Heart left ventricle (tissue), 16 donors: Measurements from ENCODE around the gene ATRAID. TPM values are rescaled to one million over a fixed set of nuclear protein-coding genes. Genes with fewer than 3 reads are reported as not detected.
"Not testable (repeated sequence)": the region's sequence is repeated elsewhere in the genome, so short reads cannot be mapped to it uniquely, and the experiment has no call there.

Experiments
- ATAC-seq, 4 donors: fragments of 200-7000 bp; cut with Tn5 transposase; one replicate each; pipeline ENCODE4 v1.9.1; 2020 to 2022; ENCODE audit warnings: moderate library complexity in 4 of 4, mild to moderate bottlenecking in 3 of 4, moderate number of reproducible peaks in 1 of 4
- DNase-seq, 5 donors: peaks; one replicate each; pipeline ENCODE4 v3.0.0-alpha.2; 2020
- H3K27ac ChIP-seq, 12 donors: fragments of 200-600 bp; sonication (generic) in 4 of 12; one replicate each; pipeline versions ENCODE4 v1.5.0 to v1.8.0; 2016 to 2022; ENCODE audit warnings: mild to moderate bottlenecking in 2 of 12
- H3K27me3 ChIP-seq, 9 donors: fragments of 200-600 bp; sonication (generic) in 2 of 9; one replicate each; pipeline versions ENCODE4 v1.5.1 to v1.8.0; 2016 to 2022; ENCODE audit warnings: mild to moderate bottlenecking in 3 of 9
- H3K36me3 ChIP-seq, 9 donors: fragments of 200-600 bp; sonication (generic) in 2 of 9; one replicate each; pipeline versions ENCODE4 v1.5.0 to v1.8.0; 2018 to 2022; ENCODE audit warnings: mild to moderate bottlenecking in 2 of 9
- H3K4me1 ChIP-seq, 12 donors: fragments of 200-600 bp; sonication (generic) in 4 of 12; one replicate each; pipeline versions ENCODE4 v1.5.0 to v1.8.0; 2016 to 2022; ENCODE audit warnings: mild to moderate bottlenecking in 3 of 12
- H3K4me3 ChIP-seq, 12 donors: fragments of 200-600 bp; sonication (generic) in 4 of 12; one replicate each; pipeline versions ENCODE4 v1.5.0 to v1.8.0; 2017 to 2022; ENCODE audit warnings: mild to moderate bottlenecking in 9 of 12, moderate library complexity in 4 of 12
- H3K9me3 ChIP-seq, 12 donors: fragments of 200-600 bp; sonication (generic) in 4 of 12; one replicate each; pipeline versions ENCODE4 v1.5.0 to v1.8.0; 2016 to 2022; ENCODE audit warnings: mild to moderate bottlenecking in 1 of 12
- CTCF ChIP-seq, 12 donors: fragments of 200-600 bp; sonication (generic) in 4 of 12; IDR thresholded peaks; one replicate each; pipeline versions ENCODE4 v1.5.0 to v1.8.0; 2018 to 2022; ENCODE audit warnings: antibody characterized with exemption in 12 of 12, mild to moderate bottlenecking in 5 of 12
- POLR2A ChIP-seq, 2 donors: fragments of 450-650 bp; IDR thresholded peaks; one replicate each; pipeline ENCODE4 v1.6.1; 2017; ENCODE audit warnings: antibody characterized with exemption in 2 of 2, mild to moderate bottlenecking in 2 of 2, moderate library complexity in 2 of 2
- WGBS, 4 donors: extraction: QIAGEN DNeasy Blood & Tissue Kit in 2 of 4; methylation state at CpG; one replicate each; pipeline versions ENCODE4 v1.1.5 to v1.1.7; 2013 to 2018; 5-methylcytosine and 5-hydroxymethylcytosine counted together
- intact Hi-C, 10 donors: fragments of 100-400 bp; cut with DNase I; formaldehyde crosslinking; loops; one replicate each; pipeline versions ENCODE4 v1.11.1 to v1.14.2; 2022
- polyA plus RNA-seq, 2 donors: library from polyadenylated mRNA; stranded (reverse); fragments of 200-250 nt; gene quantifications; one replicate each; pipeline ENCODE4 v1.2.3, GENCODE V29; 2013
- total RNA-seq, 9 donors: library from RNA; depleted of rRNA in 2 of 9; stranded (reverse); fragments of >200 nt in 2 of 9; fragmentation: NEBNext Ultra II Directional in 3 of 9; extraction: Animal tissue kit (Norgen Biotek cat#: 25700) in 3 of 9; gene quantifications; one replicate each; pipeline versions ENCODE4 v1.1.0 to v1.2.4, GENCODE V29; 2016 to 2023
- donor health status: ischemic (EF 13 %, LVEDD 7.1; RV severe dilation, severe dysfunction).
- donor health status: healthy with polysubstance abuse.
- donor health status: DM: no; HTN: yes; CAD: no.
- donor health status: DM: no; HTN: no; CAD: no.
- donor health status: ischemic (EF 25% LVEDD 6.9; RV normal size, moderate dysfunction).
- donor health status: ischemic (EF 25% LVEDD 5.7; RV mildly dilated, moderate dysfunction).
- donor health status: healthy.
- donor health status: DM: yes; HTN: yes; CAD: no.
- donor health status: ischemic (EF 35%, LVEDD 5.7; RV mildly dilated, moderate dysfunction).
- donor health status: nonischemic (EF 11% LVEDD 7.7; RV severe dilation, severe dysfunction).
- donor health status: DM: yes; HTN: yes; CAD: no.
- donor health status: PGD.
- donor health status: ischemic (EF 29% LVEDD 5.4; RV normal size, mild dysfunction).
- donor health status: nonischemic (EF 23%, LVEDD 6.1; RV moderate dilation, normal function).

Gene ATRAID
- total and polyA plus RNA-seq, 11 donors, result 96.9 to 210 (median 144) TPM

DNA sequence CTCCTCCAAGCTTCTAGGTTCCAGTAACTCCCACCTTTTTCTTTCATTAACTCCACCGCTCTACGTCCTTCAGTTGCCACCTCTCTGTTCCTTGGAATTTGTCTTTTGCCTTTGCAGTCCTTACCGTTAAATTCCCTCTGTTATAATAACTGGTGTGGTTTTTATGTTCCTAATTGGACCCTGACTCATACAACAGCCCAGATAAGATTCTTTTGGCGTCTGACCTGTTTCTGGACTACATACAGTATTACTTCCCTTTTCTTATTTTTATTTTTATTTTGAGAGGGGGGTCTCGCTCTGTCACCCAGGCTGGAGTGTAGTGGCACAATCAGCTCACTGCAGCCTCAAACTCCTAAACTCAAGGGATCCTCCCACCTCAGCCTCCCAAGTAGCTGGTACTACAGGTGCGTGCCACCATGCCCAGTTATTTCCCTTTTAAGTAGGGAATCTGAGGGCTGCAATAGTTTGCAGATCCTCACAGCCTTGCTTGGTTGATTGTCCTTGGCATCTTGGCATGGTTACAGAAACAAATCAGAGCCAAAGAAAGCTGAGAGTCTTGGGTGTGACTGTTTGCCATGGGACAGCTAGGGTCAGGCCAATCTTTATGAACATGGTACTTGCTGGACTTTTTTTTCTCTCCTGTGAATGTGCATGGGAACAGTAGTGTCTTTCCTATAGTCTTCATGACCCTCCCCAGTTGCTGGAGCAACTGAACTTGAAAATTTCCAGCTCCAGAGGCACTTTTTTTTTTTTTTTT is 41.1 kb upstream of the ATRAID start:
- Histone ChIP-seq H3K27me3 (peaks cover 0 to 9% (median 0%) of the 10 kb centered on the region in 9 donors), H3K9me3 (no peaks in the 10 kb centered on the region), H3K36me3 (no peaks in the 10 kb centered on the region), H3K4me1 (peaks cover 0 to 4% (median 0%) of the 10 kb centered on the region in 12 donors), H3K4me3 (no peak overlapping the region), H3K27ac (no peak overlapping the region)
- 78 to 79% (median 79%) methylated on average over 6 of the region's 6 CpGs for WGBS, 4 donors
- no peak for ATAC-seq
- intact Hi-C loops, result no loop called here
- no peak for TF ChIP-seq POLR2A (IDR thresholded peaks at IDR 0.05)
- no peak for TF ChIP-seq CTCF (IDR thresholded peaks at IDR 0.05)
- no peak for DNase-seq

DNA sequence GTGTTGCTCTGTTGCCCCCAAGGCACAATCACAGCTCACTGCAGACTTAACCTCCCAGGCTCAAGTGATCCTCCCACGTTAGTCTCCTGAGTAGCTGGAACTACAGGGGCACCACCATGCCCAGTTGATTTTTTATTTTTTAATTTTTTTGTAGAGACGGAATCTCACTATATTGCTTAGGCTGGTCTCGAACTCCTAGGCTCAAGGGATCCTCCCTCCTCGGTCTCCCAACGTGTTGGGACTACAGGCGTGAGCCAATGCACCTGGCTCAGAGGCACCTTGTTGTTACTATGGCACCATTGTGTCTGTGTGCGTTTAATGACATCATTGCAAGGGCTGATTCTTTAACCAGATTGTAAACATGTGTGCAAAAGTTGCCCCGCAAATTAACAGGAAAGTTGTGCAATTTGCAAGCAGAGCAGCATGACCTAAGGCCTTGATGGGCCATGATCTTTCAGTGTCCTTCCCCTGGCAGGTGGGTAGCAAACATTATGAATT is 40.4 kb upstream of the ATRAID start:
- Histone ChIP-seq H3K9me3 (no peaks in the 10 kb centered on the region), H3K4me1 (peaks cover 0 to 4% (median 0%) of the 10 kb centered on the region in 12 donors), H3K27me3 (peaks cover 0 to 9% (median 0%) of the 10 kb centered on the region in 9 donors), H3K4me3 (no peak overlapping the region), H3K36me3 (no peaks in the 10 kb centered on the region), H3K27ac (no peak overlapping the region)
- DNase-seq, result no peak
- intact Hi-C loops, result no loop called here
- ATAC-seq, result no peak
- TF ChIP-seq POLR2A (IDR thresholded peaks at IDR 0.05), result no peak
- TF ChIP-seq CTCF (IDR thresholded peaks at IDR 0.05), result no peak
- 77 to 84% (median 79%) methylated on average over 8 of the region's 8 CpGs for WGBS, 4 donors

GRCh38 chr2:27174638-27175037 is 37.2 kb upstream of the ATRAID start:
- intact Hi-C loops, result no loop called here
- DNase-seq, result no peak
- no peak for TF ChIP-seq CTCF (IDR thresholded peaks at IDR 0.05)
- TF ChIP-seq POLR2A (IDR thresholded peaks at IDR 0.05), result no peak
- H3K9me3 ChIP-seq, result no peaks in the 10 kb centered on the region
- H3K27ac ChIP-seq, result no peak overlapping the region
- ATAC-seq, result no peak
- 66 to 77% (median 68%) methylated on average over 6 of the region's 6 CpGs for WGBS, 4 donors
- peaks cover 0 to 11% (median 0%) of the 10 kb centered on the region in 9 donors for H3K27me3 ChIP-seq
- H3K4me1 ChIP-seq, result peaks cover 0 to 4% (median 0%) of the 10 kb centered on the region in 12 donors
- H3K36me3 ChIP-seq, result no peaks in the 10 kb centered on the region
- H3K4me3 ChIP-seq, result no peak overlapping the region

- peaks cover 0 to 16% (median 0%) of the 10 kb centered on the region in 9 donors for H3K27me3 ChIP-seq
- TF ChIP-seq CTCF (IDR thresholded peaks at IDR 0.05) (no peak), POLR2A (IDR thresholded peaks at IDR 0.05) (no peak)
- ATAC-seq, result no peak
- intact Hi-C loops, result no loop called here
- H3K4me3 ChIP-seq, result no peak overlapping the region
- 71 to 78% (median 75%) methylated on average over 8 of the region's 8 CpGs for WGBS, 4 donors
- H3K27ac ChIP-seq, result no peak overlapping the region
- no peaks in the 10 kb centered on the region for H3K9me3 ChIP-seq
- H3K36me3 ChIP-seq, result no peaks in the 10 kb centered on the region
- no peak for DNase-seq
- no peaks in the 10 kb centered on the region for H3K4me1 ChIP-seq
Observed at GRCh38 chr2:27175330-27175729, 36.5 kb upstream of the ATRAID start.

DNA sequence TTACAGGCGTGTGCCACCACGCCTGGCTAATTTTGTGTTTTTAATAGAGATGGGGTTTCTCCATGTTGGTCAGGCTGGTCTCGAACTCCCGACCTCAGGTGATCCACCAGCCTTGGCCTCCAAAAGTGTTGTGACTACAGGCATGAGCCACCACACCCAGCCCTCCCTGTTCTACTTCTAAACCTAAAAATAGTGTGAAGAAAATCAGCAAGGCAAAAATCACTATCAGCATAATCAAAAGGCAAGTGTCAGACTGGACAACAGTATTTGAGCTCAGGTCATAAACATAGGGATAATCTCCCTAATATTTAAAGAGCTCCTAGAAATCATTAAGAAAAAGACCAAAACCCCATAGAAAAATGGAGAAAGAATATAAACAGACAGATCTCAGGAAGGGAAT is 36.1 kb upstream of the ATRAID start:
- H3K9me3 ChIP-seq, H3K36me3 ChIP-seq, H3K4me1 ChIP-seq, H3K27ac ChIP-seq, ATAC-seq, H3K4me3 ChIP-seq, intact Hi-C loops, DNase-seq: not testable (repeated sequence)
- 84 to 91% (median 89%) methylated on average over 4 of the region's 4 CpGs for WGBS, 4 donors
- peaks cover 0 to 16% (median 0%) of the 10 kb centered on the region in 9 donors for H3K27me3 ChIP-seq
